OCI-LY1 (cell line): ENCODE results near the gene SHH.

ENCODE experiments used
- H2AFZ ChIP-seq: fragments of 200-600 bp; sonication (generic), shearing (Covaris generic); 2 replicates; pipeline ENCODE4 v1.6.0; 2014; ENCODE audit warnings: antibody characterized with exemption, mild to moderate bottlenecking, low read length
- H3F3A ChIP-seq: fragments of 200-600 bp; sonication (generic), shearing (Covaris generic); 2 replicates; pipeline ENCODE4 v1.6.0; 2014; ENCODE audit warnings: mild to moderate bottlenecking, antibody characterized with exemption, low read length, moderate library complexity; ENCODE audit not compliant: insufficient read depth
- H3K27ac ChIP-seq: fragments of 200-600 bp; sonication (generic); 2 replicates; pipeline ENCODE4 v1.5.1; 2014; ENCODE audit warnings: low read length, mixed run types, mild to moderate bottlenecking, low read depth; ENCODE audit not compliant: poor library complexity, severe bottlenecking
- H3K27me3 ChIP-seq: fragments of 200-600 bp; sonication (generic); 2 replicates; pipeline ENCODE4 v1.6.0; 2014; ENCODE audit warnings: antibody characterized with exemption, mild to moderate bottlenecking, low read length, moderate library complexity; ENCODE audit not compliant: insufficient read depth
- H3K36me3 ChIP-seq: fragments of 200-600 bp; sonication (generic); 2 replicates; pipeline ENCODE4 v1.6.1; 2014; ENCODE audit warnings: mild to moderate bottlenecking, antibody characterized with exemption, low read length, moderate library complexity, mixed read lengths; ENCODE audit not compliant: insufficient read depth
- H3K4me1 ChIP-seq: fragments of 200-600 bp; sonication (generic); 2 replicates; pipeline ENCODE4 v1.5.1; 2014; ENCODE audit warnings: mild to moderate bottlenecking, low read length, moderate library complexity; ENCODE audit not compliant: insufficient read depth, severe bottlenecking
- H3K4me2 ChIP-seq: fragments of 200-600 bp; sonication (generic), shearing (Covaris generic); 2 replicates; pipeline ENCODE4 v1.6.1; 2014; ENCODE audit warnings: low read length
- H3K4me3 ChIP-seq: fragments of 200-600 bp; sonication (generic); 2 replicates; pipeline ENCODE4 v1.5.1; 2014; ENCODE audit warnings: low read length, low read depth, mild to moderate bottlenecking, mixed read lengths; ENCODE audit not compliant: poor library complexity, severe bottlenecking
- H3K79me2 ChIP-seq: fragments of 200-600 bp; shearing (Covaris generic); 2 replicates; pipeline ENCODE4 v1.6.1; 2016; ENCODE audit warnings: mixed run types, low read length, mixed read lengths; ENCODE audit not compliant: insufficient read depth
- H3K9ac ChIP-seq: fragments of 200-600 bp; sonication (generic), shearing (Covaris generic); 2 replicates; pipeline ENCODE4 v1.6.1; 2014; ENCODE audit warnings: mild to moderate bottlenecking, low read length, mixed read lengths
- H3K9me2 ChIP-seq: fragments of 200-600 bp; sonication (generic), shearing (Covaris generic); 2 replicates; pipeline ENCODE4 v1.6.1; 2014; ENCODE audit warnings: low read depth, mild to moderate bottlenecking, low read length, mixed read lengths
- H3K9me3 ChIP-seq: fragments of 200-600 bp; shearing (Covaris generic); 2 replicates; pipeline ENCODE4 v1.6.1; 2014; ENCODE audit warnings: low read length, mixed read lengths
- H4K20me1 ChIP-seq: fragments of 200-600 bp; sonication (generic), shearing (Covaris generic); 2 replicates; pipeline ENCODE4 v1.6.0; 2016; ENCODE audit warnings: mild to moderate bottlenecking, low read length; ENCODE audit not compliant: insufficient read depth
- EZH2 ChIP-seq: fragments of 200-600 bp; sonication (generic), shearing (Covaris generic); IDR thresholded peaks from 2 replicates; pipeline ENCODE4 v1.8.0; 2017; ENCODE audit warnings: borderline replicate concordance, mixed run types, mild to moderate bottlenecking, antibody characterized with exemption, low read length, moderate library complexity, mixed read lengths
- TF ChIP-seq, protein P1 (sequence below): fragments of 200-600 bp; sonication (generic), shearing (Covaris generic); IDR thresholded peaks from 2 replicates; pipeline ENCODE4 v1.5.1; 2017; ENCODE audit warnings: mild to moderate bottlenecking, antibody characterized with exemption, low read length, moderate library complexity, mixed read lengths

SHH gene

DNA sequence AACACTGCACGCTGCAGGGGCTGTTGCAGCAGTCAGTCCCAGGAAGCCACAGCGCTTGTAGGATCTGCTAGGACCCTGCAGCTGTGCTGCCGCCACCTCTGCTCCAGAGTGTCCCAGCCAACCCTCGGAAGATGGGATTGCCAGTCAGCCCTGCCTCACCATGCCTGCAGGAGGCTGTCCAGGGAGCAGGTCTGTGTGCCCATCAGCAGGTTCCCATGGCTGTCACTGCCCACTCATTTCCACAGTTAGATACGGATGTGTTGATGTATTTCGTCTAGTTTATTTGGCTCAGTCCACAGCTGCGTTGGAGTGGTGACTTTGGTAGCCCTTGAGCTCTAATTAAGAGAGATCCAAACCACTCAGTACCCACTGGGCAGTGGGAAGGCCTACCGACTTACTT lies 35.7 kb downstream of the SHH start:
- Histone ChIP-seq H3F3A (no peaks in the 10 kb centered on the region), H3K36me3 (peaks cover 98% of the 10 kb centered on the region), H3K27ac (no peak overlapping the region), H3K4me1 (no peaks in the 10 kb centered on the region), H3K79me2 (no peaks in the 10 kb centered on the region), H3K4me2 (no peak overlapping the region), H3K27me3 (no peaks in the 10 kb centered on the region), H3K9me3 (no peaks in the 10 kb centered on the region), H3K4me3 (no peak overlapping the region), H3K9ac (no peak overlapping the region), H4K20me1 (no peaks in the 10 kb centered on the region), H2AFZ (no peak overlapping the region), H3K9me2 (no peaks in the 10 kb centered on the region)
- TF ChIP-seq, protein P1, sequence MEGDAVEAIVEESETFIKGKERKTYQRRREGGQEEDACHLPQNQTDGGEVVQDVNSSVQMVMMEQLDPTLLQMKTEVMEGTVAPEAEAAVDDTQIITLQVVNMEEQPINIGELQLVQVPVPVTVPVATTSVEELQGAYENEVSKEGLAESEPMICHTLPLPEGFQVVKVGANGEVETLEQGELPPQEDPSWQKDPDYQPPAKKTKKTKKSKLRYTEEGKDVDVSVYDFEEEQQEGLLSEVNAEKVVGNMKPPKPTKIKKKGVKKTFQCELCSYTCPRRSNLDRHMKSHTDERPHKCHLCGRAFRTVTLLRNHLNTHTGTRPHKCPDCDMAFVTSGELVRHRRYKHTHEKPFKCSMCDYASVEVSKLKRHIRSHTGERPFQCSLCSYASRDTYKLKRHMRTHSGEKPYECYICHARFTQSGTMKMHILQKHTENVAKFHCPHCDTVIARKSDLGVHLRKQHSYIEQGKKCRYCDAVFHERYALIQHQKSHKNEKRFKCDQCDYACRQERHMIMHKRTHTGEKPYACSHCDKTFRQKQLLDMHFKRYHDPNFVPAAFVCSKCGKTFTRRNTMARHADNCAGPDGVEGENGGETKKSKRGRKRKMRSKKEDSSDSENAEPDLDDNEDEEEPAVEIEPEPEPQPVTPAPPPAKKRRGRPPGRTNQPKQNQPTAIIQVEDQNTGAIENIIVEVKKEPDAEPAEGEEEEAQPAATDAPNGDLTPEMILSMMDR = no peak
- no peak for TF ChIP-seq EZH2

DNA sequence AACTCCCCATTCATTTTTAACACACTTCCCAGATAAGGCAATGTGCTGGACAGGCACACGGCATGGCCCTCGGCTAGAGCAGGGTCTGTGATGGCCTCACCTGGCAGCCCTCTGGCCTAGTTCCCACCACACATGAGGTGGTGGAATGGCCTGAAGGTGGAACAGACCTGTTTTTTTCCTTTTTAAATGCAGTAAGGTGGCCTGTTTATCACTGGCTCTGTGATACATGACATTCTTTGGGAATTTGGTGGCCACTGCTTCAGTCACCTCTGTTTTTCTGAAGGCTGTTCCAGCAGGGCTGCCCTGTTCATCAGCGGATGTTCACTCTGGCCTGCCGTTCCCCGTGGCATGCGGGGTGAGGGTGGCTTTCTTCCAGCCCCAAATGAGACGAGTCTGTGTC lies 36.6 kb downstream of the SHH start:
- no peak for TF ChIP-seq EZH2
- TF ChIP-seq, protein P1 = no peak

DNA sequence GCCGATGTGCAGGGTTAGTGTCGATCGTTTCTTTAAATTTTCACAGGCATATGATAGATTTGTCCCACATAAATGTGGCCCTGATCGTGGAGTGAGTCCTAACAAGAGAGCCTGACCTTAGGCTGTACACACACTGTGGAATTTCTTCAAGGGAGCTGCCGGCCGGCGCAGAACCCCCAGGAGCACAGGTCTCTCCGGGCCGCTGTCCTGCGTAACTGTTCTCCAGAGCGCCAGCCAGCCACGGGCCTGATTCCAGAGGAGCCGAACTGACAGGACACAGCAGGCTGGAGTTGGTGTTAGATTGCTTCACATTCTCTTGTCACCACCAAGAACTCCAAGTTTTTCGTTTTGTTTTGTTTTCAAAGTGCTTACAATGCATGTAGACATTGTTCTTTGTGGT lies 37.3 kb downstream of the SHH start:
- no peak overlapping the region for H3K9ac ChIP-seq
- peaks cover 97% of the 10 kb centered on the region for H3K36me3 ChIP-seq
- no peak overlapping the region for H3K27ac ChIP-seq
- no peaks in the 10 kb centered on the region for H3K4me1 ChIP-seq
- no peaks in the 10 kb centered on the region for H3K9me2 ChIP-seq
- H2AFZ ChIP-seq = no peak overlapping the region
- no peaks in the 10 kb centered on the region for H3K27me3 ChIP-seq
- no peak overlapping the region for H3K4me3 ChIP-seq
- TF ChIP-seq, protein P1 = no peak
- TF ChIP-seq EZH2 = no peak
- no peaks in the 10 kb centered on the region for H3K79me2 ChIP-seq
- no peaks in the 10 kb centered on the region for H3K9me3 ChIP-seq
- no peak overlapping the region for H3K4me2 ChIP-seq
- H3F3A ChIP-seq = no peaks in the 10 kb centered on the region
- no peaks in the 10 kb centered on the region for H4K20me1 ChIP-seq

More for the DNA sequence above, 36.6 kb downstream of the SHH start:
- H3F3A ChIP-seq = no peaks in the 10 kb centered on the region
- H3K9me2 ChIP-seq = no peaks in the 10 kb centered on the region
- H3K4me2 ChIP-seq = no peak overlapping the region
- H3K4me1 ChIP-seq = no peaks in the 10 kb centered on the region
- H3K9ac ChIP-seq = no peak overlapping the region
- no peak overlapping the region for H3K27ac ChIP-seq
- no peak overlapping the region for H3K4me3 ChIP-seq
- H3K27me3 ChIP-seq = no peaks in the 10 kb centered on the region
- H4K20me1 ChIP-seq = no peaks in the 10 kb centered on the region
- H3K79me2 ChIP-seq = no peaks in the 10 kb centered on the region
- peaks cover 97% of the 10 kb centered on the region for H3K36me3 ChIP-seq
- H2AFZ ChIP-seq = no peak overlapping the region
- no peaks in the 10 kb centered on the region for H3K9me3 ChIP-seq
